ENCODE results near the gene MBL2.
A peak's percentile ranks its signal among the peaks of the same experiment; 100 is the strongest.

MBL2 gene

GRCh38 chr10:52772623-52773022 lies at the start of gene MBL2:
Gene MBL2, minus strand, starts transcription at chr10:52772784. Its CDS starts 1,149 bp downstream, at chr10:52771635.
- no peak for DNase-seq

GRCh38 chr10:52820309-52820708 lies 47.7 kb upstream of the MBL2 start:
- no peak for DNase-seq

- DNase-seq, result no peak
Observed at GRCh38 chr10:52818019-52818418, 45.4 kb upstream of the MBL2 start.

GRCh38 chr10:52814506-52814905 lies 41.9 kb upstream of the MBL2 start:
- DNase-seq, result no peak

GRCh38 chr10:52811776-52812175 lies 39.2 kb upstream of the MBL2 start:
- no peak for DNase-seq

- no peak for DNase-seq
Observed at GRCh38 chr10:52810761-52811160, 38.2 kb upstream of the MBL2 start.

- DNase-seq, result no peak
Observed at GRCh38 chr10:52807803-52808202, 35.2 kb upstream of the MBL2 start.

- DNase-seq, result no peak
Observed at GRCh38 chr10:52805414-52806285, 33.1 kb upstream of the MBL2 start.

- DNase-seq, result no peak
Observed at GRCh38 chr10:52801947-52802346, 29.4 kb upstream of the MBL2 start.

GRCh38 chr10:52786098-52786497 lies 13.5 kb upstream of the MBL2 start:
- no peak for DNase-seq

- DNase-seq, result no peak
Observed at GRCh38 chr10:52785418-52785817, 12.8 kb upstream of the MBL2 start.

GRCh38 chr10:52783726-52784125 lies 11.1 kb upstream of the MBL2 start:
- DNase-seq, result no peak

GRCh38 chr10:52782554-52782953 lies 10.0 kb upstream of the MBL2 start:
- no peak for DNase-seq

GRCh38 chr10:52780391-52781155 lies 8.0 kb upstream of the MBL2 start:
- no peak for DNase-seq

- DNase-seq, result peak; percentile 34
Observed at GRCh38 chr10:52779541-52780390, 7.2 kb upstream of the MBL2 start.

- DNase-seq, result no peak
Observed at GRCh38 chr10:52778511-52779392, 6.2 kb upstream of the MBL2 start.

- DNase-seq, result no peak
Observed at GRCh38 chr10:52777414-52777813, 4.8 kb upstream of the MBL2 start.

GRCh38 chr10:52776471-52776903 lies 3.9 kb upstream of the MBL2 start:
- no peak for DNase-seq

GRCh38 chr10:52775132-52775647 lies 2.6 kb upstream of the MBL2 start:
- DNase-seq, result no peak

- no peak for DNase-seq
Observed at GRCh38 chr10:52774600-52775106, 2.1 kb upstream of the MBL2 start.

- DNase-seq, result no peak
Observed at GRCh38 chr10:52774182-52774581, 1.6 kb upstream of the MBL2 start.

All from CD4-positive, alpha-beta T cell treated with Interleukin-15 for 1 hour (primary cell).